NCI-H774 (cell line): ENCODE results near the gene BHMT.
"Not testable (repeated sequence)": the region's sequence is repeated elsewhere in the genome, so short reads cannot be mapped to it uniquely, and the experiment has no call there.

Experiments
- DNase-seq: peaks from one replicate; lab custom pipeline; 2025; lab: John Stamatoyannopoulos, UW

The BHMT gene

DNA sequence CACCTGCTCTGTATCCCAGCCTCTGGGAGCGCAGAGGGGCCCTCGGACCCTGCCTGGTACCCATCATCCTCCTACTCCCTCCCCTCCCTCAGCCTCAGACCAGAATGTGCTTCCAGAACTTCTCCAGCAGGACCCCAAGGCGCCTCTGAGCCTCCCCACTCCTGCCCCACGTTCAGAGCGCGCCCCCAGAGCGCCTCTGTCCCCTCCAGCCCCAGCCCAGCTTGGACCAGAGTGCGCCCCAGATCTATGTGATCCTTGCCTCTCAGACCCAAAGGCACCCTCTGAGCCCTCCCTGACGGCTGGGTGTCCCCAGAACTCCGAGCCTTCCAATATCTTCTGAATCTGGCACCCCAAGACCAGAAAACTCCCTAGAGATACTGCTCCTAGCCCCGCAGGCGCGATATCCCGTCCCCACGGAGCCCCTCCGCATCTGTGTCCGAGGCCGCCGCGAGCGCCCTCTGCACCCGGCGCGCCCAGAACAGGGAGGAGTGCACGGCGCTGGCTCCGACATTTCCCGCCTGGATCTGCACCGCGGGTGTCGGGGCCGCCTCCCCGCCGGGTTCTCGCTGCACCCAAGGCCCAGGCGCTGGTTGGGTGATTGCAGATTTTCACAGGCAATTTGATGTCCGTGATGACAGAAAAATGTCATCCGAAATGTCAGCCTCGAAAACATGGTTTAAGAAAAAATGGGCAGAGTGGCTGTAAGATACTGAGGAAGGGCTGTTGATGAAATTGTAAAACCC is 522 bp downstream of the BHMT start:
- DNase-seq, result no peak

DNA sequence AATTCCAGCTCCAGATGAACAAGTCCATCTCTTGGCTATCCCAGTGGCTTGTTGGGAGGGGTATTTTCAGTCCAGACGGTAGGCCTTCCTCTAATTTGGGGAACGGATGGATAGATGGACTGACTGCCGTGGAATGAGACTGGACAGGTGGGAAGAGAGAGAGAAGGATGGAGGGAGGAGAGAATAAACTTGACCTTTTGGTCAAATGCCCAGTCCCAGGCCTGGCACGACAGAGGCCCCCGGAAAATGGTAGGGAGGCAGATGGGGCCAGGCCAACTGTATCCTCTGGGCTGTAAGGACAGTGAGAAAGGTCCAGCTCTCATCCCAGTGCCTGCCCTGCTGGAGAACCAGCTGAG is 1.1 kb downstream of the BHMT start:
- DNase-seq, result no peak

DNA sequence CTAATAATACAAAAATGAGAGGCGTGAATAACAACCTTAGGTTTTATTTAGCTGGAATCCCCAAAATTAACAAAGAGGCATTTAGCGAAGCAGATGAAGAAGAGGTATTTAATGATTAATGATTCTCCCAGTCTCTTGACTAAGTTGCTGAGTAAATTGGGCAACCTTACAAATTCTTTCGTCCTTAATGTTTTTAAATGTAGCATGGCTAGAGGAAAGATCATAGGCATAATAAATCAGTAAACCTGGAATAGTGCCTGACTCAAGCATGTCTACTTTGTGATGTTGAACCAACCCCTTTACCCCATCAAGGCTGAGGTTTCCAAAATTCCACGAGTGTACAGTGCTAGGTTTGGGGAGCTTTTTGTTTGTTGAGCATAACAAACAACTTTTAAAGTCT is 7.9 kb downstream of the BHMT start:
- no peak for DNase-seq

DNA sequence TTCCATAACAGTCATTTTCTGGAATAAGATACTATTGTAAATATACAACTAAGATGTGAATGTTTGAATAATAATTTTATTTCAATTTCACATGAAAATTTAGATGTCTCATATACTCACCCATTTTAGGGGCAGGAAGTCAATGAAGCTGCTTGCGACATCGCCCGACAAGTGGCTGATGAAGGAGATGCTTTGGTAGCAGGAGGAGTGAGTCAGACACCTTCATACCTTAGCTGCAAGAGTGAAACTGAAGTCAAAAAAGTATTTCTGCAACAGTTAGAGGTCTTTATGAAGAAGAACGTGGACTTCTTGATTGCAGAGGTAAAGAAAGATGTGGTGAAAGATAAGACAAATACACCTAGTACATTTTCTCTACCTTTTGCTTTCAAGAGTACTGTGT is 8.6 kb downstream of the BHMT start:
- DNase-seq, result no peak

DNA sequence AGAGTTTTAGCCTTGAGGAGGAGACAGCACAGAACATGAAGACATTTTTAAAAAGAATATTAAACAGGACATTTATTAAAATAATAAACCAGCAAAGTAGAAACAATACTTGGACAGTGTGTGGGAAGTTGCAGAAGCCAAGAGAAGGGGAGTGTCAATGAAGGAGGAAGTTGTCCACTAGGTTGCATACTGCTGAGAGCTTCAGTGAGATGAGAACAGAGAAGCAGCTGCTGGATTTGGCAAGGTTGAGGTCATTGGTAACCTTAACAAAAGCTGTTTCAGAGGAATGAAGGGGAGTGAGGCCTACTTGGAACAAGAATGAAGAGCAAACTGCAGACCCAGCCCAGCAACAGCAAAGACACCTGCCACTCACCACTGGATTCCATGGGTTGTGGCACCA is 11.4 kb downstream of the BHMT start:
- DNase-seq, result no peak

DNA sequence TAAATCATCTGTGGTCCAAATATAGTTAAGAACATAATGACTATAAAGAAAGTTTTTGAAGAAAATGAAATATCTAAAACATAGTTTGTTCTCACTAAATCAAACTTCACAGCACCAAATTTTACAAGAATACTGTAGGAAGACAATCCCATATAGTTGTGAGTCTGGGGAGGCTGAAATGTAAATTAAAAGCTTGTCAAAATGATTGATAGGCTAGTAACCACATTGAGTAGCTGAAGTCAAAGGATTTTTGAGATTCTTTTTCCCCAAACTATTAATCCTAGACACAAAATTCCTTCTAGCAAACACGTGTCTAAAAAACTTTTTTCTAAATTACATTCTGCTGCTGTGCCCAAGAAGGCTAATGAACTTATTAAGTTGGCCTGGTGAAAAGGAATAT is 13.0 kb downstream of the BHMT start:
- DNase-seq, result no peak

DNA sequence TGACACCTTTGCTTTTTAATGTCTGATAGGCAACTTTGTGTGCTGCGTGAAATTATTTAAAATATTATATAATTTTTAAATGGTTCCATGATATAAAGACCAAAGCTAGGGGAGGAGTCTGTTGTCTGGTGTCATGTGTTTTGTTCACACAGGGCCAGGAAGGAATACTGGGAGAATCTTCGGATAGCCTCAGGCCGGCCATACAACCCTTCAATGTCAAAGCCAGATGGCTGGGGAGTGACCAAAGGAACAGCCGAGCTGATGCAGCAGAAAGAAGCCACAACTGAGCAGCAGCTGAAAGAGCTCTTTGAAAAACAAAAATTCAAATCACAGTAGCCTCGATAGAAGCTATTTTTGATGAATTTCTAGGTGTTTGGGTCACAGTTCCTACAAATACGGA is 19.2 kb downstream of the BHMT start:
- DNase-seq, result no peak

DNA sequence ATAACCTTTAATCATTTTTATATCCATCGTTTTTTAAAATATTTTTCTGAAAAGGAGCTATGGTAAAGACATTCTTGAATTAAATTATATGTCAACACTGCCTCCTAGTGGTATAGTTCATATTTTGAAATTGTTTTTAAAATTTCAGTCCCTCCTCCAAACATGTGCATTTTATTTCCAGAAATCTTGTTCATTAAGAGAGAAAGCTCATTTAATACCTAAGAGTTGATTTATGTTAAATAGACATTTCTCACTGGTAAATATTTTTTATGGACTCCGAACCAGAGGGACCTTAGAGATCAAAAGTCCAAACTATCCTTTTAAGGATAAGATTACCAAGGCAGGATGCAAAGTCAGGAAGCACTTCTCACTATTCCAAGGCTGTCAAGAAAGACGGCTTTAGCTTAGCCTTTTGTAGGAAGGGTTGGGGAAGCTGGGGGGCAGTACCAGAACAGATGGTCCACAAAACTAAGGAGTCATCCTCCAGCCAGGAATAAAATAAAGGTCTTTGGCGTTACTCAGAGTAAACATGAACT is 21.6 kb downstream of the BHMT start:
- DNase-seq, result peak; percentile 52

DNA sequence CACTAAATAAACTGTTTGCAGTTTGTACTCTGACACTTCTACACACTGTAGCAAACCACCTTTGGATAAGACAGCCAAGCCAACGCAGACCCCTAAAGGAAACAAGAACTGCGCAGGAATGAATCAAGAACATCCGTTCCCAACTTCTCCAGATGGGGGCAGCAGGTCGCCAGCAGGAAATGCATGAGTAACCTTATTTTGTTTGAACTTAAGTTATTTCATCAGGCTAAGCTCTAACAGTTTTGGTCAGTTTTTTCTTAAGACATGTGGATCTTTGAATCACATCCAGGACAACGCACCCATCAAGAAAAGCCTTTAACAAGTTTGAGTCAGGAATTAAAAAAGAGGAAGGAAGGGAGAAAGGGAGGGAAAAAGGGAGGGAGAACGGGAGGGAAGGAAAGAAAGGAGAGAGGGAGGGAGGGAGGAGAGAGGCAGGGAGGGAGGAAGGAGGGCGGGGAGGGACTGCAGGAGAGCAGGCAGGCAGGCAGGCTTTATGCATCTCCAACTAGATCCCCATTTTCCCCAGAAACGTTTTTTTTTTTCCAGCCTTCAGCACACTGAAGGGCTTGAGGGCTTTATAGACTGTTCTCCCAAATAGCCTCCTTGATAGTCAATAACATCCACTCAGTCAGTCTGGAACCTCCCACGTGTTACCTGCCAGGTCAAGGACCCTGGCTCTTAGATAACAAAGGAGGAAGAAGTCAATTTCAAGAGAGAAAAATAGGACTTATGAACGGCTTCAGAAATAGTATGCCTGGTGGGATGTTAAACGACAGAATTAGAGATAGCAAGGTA is 22.2 kb downstream of the BHMT start:
- peak; percentile 63 for DNase-seq

DNA sequence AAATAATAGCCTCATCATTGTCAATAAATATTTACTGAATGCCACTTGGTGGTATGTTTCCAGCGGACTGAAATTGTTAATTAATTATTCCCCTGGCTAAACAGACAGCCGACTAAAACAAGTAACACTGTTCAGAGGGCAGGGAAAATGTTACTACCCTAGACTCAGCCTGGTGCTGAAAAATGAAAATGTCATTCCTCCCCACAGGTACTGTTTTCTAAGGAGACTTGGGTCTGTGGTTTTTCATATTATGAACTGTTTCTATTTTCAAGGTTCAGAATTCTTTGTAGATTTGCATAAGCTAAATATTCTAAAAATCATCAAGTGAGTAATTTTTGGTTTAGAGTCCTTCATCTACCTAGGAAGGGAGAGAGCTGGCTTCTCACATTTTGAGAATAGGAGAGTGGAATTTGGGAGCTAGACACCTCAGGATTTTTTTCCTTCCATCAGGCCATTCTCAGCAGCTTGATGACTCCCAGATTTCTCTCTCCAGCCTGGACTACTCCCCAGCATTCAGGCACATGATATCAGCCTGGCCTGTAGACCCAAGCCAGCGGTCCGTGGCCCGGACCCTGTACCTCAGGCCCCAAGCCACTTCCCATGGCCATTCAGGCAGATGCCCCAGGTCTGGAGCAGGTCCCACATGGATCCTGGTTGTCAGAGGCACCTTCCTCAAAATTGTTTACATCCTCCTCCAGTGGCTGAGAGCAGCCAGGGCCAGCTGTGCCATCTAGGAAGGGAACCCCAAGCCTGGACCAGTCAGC is 24.4 kb downstream of the BHMT start:
- DNase-seq, result no peak

DNA sequence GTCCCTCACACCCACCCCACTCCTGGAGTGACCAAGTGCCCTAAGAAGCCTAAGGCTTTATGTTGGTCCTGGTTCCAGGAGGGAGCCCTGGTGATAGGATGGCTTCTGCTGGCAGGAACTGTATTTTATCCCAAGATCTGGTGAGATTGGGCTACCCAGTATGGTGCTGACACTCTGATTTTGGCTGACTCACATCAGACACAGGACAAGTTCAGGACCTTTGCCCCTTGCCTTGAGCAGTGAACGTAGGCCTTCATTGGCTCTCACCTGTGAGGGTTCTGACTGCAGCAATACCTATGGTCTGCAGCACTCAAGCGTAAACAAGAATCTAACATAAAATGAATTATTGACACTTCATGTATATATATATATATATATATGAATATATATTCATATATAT is 25.0 kb downstream of the BHMT start:
- no peak for DNase-seq

DNA sequence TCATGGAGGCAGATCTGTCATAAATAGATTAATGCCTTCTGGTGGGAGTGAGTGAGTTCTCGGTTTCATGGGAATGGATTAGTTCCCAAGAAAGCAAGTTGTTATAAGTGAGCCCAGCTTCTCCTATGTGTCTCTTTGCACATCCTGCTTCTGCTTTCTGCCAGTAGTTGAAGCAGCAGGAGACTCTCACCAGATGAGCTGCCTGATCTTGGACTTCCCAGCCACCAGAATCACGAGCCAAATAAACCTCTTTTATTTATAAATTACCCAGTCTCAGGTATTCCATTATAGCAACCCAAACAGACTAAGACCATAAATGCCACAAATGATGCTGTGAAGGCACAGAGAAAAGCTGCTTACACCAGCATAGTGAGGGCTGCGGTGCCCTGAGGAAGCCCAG is 28.9 kb downstream of the BHMT start:
- no peak for DNase-seq

DNA sequence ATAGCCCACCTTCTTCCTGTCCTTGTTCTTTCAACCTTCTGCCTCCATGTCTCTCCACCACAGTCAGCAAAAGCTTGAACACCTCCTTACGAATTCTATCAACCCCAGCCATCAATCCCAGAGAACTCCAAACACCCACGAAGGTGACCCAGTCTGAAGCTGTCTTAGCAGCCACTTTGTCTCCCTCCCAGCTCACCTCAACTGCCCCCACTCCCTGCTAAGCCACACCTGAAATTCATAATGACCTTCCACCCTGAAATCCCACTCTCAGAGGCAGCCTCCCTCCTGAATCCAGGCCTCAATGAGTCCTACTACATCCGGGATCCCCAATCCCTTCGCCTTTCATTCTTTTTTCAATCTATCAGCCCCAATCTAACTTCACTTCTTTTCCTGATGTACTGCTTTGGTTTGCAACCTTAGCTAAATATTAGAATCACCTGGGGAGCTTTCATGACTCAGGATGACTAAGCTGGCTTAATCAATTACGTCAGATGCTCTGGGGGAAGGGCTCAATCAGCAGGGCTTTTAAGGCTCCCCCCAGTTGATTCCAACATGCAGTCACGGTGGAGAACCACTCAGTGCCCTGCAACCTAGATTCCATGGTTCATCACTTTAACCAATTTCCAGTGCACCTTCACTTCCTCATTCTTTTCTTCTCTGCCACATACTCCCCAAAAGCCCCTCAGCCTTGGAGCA is 32.2 kb downstream of the BHMT start:
- no peak for DNase-seq

DNA sequence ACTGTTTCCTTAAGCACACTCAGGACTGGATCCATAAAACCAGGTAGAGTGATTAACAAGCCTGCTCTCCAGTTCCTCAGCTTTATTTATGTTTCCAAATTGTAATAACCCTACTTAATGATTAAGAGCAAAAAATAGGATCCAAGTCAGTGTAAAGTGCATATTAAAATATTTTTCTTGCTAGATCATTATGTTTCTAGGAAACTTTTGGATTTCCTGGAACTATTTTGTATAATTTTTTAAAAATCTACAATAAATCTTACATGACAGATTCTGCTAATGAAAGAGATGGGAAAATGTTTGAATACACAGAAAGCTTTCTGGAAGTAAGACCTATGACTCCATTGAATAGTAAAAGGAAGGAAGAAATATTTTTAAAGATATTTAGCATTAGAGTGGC is 35.5 kb downstream of the BHMT start:
- DNase-seq, result no peak

DNA sequence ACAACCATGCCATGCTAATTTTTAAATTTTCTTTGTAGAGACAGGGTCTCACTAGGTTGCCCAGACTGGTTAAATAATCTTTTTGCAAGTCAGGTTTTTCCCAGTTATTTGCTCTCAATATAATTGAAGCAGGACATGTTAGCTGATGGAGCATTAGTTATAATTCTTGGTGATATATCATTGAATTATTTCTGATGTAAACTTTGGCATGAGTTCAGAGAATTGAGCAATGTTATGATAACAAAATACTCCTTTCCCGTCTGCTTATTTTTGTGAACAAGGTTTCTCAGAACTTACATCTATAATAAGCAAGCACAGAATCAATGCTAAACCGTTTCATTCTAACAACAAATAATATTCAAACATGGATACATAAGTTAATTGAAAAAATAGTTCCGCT is 37.8 kb downstream of the BHMT start:
- no peak for DNase-seq

DNA sequence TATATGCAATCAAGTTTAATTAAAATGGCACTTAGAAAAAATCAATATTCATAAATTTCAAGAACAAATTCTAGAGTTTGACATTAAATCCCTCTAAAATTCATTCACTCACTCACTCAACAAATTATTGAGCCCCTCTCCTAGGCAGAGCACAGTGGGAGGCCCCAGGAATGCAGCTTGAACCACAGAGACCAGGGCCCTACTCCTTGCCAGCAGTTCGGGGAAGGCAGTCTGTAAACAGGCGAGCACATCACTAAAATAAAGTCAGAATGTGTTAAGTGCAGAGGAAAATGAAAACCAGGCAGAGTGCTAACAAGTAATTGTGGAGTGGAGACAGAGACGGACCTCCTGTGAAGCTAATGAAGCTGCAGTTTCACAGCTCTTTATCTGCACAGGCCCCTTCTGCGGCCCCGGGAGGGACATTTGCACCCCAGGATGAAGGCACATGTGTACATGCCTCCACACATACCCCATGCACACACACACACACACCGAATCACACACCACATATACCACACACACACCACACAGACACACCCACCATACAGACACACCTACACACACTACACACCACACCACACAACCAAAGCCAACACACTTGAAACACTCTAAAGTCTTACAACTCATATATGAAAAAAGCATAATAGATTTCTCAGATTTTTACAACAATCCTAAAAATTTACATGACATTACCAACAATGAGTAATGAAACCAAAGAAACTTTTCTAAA is 40.5 kb downstream of the BHMT start:
- no peak for DNase-seq

DNA sequence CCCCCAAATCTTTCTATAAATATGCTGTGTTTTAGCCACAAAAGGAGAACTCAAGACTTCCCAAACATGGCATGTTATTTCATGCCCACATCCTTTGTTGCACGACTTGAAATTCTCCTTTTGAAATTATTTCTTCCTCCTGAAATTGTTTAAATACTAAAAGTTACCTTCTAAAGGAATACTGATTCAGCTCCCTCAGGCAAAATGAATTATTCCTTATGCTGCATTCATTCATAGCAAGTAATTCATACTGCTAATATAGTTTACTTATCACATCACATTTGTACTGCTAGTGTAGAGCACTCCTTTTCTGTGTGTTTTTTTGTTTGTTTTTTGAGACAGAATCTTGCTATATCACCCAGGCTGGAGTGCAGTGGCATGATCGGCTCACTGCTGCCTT is 45.7 kb downstream of the BHMT start:
- DNase-seq, result no peak

DNA sequence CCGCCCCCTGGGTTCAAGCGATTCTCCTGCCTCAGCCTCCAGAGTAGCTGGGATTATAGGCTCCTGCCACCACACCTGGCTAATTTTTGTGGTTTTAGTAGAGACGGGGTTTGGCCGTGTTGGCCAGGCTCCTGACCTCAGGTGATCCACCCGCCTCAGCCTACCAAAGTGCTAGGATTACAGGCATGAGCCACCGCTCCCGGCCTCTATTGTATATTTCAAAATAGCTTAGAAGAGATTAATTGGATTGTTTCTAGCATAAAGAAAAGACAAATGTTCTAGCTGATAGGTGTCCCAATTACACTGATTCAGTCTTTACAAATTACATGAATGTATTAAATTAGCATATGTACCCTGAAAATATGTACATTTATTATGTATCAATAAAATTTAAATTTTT is 50.0 kb downstream of the BHMT start:
- DNase-seq, result not testable (repeated sequence)

DNA sequence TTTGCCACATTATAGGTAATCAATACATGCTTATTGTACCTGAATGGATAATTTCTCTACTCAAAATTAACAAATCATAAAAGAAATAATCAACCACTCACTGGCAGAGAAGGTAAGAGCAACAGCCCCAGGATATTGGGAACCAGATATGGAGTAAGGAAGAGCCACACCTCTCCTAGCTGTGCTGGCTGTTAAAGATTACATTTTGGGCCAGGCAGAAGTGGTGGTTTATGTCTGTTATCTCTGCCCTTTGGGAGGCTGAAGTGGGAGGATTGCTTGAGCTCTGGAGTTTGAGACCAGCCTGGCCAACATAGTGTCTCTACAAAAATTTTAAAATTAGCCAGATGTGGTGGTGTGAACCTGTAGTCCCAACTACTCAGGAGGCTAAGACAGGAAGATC is 56.4 kb downstream of the BHMT start:
- DNase-seq, result no peak

DNA sequence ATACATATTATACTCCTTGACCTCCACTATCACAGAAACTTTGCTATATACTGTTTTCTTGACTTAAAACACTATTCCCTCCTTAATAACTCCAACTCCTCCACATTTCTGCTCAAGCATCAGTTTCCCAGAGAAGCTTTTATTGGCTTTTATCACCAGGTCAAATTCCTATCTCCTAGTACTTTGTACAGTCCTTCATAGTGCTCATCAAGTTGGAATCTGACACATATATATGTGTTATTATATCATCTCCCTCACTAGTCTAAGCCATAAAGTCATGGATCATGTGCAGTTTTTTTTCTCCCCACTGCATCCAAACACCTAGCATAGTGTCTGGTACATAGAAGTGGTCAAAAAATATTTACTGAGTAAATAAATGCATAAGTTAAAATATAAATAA is 59.1 kb downstream of the BHMT start:
- no peak for DNase-seq

DNA sequence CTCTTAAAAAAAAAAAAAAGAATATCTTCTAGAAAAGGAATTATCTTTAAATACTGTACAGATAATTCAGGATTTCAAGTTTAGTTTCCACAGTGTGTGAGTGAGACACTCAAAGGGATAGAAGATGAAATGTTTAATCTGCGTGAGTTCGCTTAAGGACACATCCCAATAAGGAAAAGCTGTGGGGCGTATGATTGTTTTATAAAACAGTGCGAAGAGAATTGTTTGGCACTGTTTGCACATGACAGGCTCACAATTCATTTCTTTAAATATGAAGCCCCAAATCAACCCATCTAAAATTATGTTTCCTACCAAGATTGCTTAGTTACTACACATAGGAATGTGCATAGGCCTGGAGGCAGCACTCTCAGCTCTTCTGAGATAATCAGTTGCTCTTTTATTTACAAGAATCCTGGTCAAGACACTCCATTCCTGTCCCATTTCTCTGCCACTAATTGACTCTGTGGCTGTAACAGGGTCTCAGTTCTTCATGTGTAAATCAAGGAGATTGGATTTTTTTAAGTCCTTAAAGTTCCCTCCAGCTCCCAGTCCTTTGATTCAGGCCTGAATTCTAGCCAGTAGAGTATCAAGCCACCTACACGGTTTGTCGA is 60.1 kb downstream of the BHMT start:
- no peak for DNase-seq
